ENCODE data around the gene NSUN5.
"Not testable (repeated sequence)": the region's sequence is repeated elsewhere in the genome, so short reads cannot be mapped to it uniquely, and the experiment has no call there.

GRCh38 chr7:73304612-73305387, 3.8 kb downstream of the NSUN5 start:
- TF ChIP-seq REST (IDR thresholded peaks at IDR 0.05; ENCODE audit: insufficient read depth in 1 of 2, low read depth in 2 of 2, low read length in 1 of 2); CTCF (IDR thresholded peaks at IDR 0.05); POLR2AphosphoS5 (IDR thresholded peaks at IDR 0.05; ENCODE audit: low read depth, low read length); TCF7L2 (IDR thresholded peaks at IDR 0.05; ENCODE audit: low read depth, low read length); SIN3A (IDR thresholded peaks at IDR 0.05; ENCODE audit: borderline replicate concordance, insufficient read depth, low read depth, low read length): not testable (repeated sequence)
